Fibroblast of villous mesenchyme (primary cell): ENCODE data around the gene HNRNPLL. TPM values are rescaled to one million over a fixed set of nuclear protein-coding genes. Genes with fewer than 3 reads are reported as not detected.

Experiments
- DNase-seq: peaks from one replicate; pipeline ENCODE4 v3.0.0-alpha.2; 2010; ENCODE audit warnings: low read depth
- H3K4me3 ChIP-seq: 2 replicates; pipeline ENCODE4 v1.5.1; 2011; ENCODE audit warnings: low read depth, mild to moderate bottlenecking, low read length
- CTCF ChIP-seq: IDR thresholded peaks from 2 replicates; pipeline ENCODE4 v1.5.1; 2012; ENCODE audit warnings: low read depth, mild to moderate bottlenecking, low read length; ENCODE audit not compliant: insufficient read depth
- total RNA-seq: library from RNA; depleted of rRNA; stranded (reverse); fragments of >200 nt; gene quantifications from 2 replicates; pipeline ENCODE4 v1.2.3, GENCODE V29; 2012

Gene HNRNPLL
- total RNA-seq, 1 donor: 57.0 TPM

GRCh38 chr2:38521835-38522234, 80.9 kb downstream of the HNRNPLL start:
- no peak overlapping the region for H3K4me3 ChIP-seq
- TF ChIP-seq CTCF: no peak
- no peak for DNase-seq

- H3K4me3 ChIP-seq: no peak overlapping the region
- peak; percentile 26 for DNase-seq
- no peak for TF ChIP-seq CTCF
Observed at GRCh38 chr2:38517284-38517683, 85.4 kb downstream of the HNRNPLL start.

GRCh38 chr2:38516526-38516925, 86.2 kb downstream of the HNRNPLL start:
- no peak for DNase-seq
- H3K4me3 ChIP-seq: no peak overlapping the region
- no peak for TF ChIP-seq CTCF

- no peak for DNase-seq
- no peak overlapping the region for H3K4me3 ChIP-seq
- no peak for TF ChIP-seq CTCF
Observed at GRCh38 chr2:38516122-38516521, 86.6 kb downstream of the HNRNPLL start.

- peak; percentile 84 for DNase-seq
- H3K4me3 ChIP-seq: peak overlapping the region; percentile 34
- no peak for TF ChIP-seq CTCF
Observed at GRCh38 chr2:38515155-38516074, 87.3 kb downstream of the HNRNPLL start.

GRCh38 chr2:38514603-38515154, 88.0 kb downstream of the HNRNPLL start:
- TF ChIP-seq CTCF: no peak
- H3K4me3 ChIP-seq: no peak overlapping the region
- DNase-seq: no peak

GRCh38 chr2:38512211-38512610, 90.5 kb downstream of the HNRNPLL start:
- no peak for DNase-seq
- no peak for TF ChIP-seq CTCF
- no peak overlapping the region for H3K4me3 ChIP-seq
